Hepatocyte (in vitro differentiated cells): Measurements from ENCODE around the gene ZNF665. TPM values are rescaled to one million over a fixed set of nuclear protein-coding genes. Genes with fewer than 3 reads are reported as not detected.

Source experiments
- DNase-seq: peaks from one replicate; pipeline ENCODE4 v3.0.0-alpha.2; 2016; ENCODE audit warnings: low spot score
- H2AFZ ChIP-seq: fragments of 200-600 bp; sonication (generic); 2 replicates; pipeline ENCODE4 v1.6.0; 2016; ENCODE audit warnings: antibody characterized with exemption, mild to moderate bottlenecking
- H3K27ac ChIP-seq: fragments of 200-600 bp; sonication (generic); 2 replicates; pipeline ENCODE4 v1.5.1; 2016; ENCODE audit warnings: mild to moderate bottlenecking
- H3K27me3 ChIP-seq: fragments of 200-600 bp; sonication (generic); 2 replicates; pipeline ENCODE4 v1.6.1; 2016
- H3K36me3 ChIP-seq: fragments of 200-600 bp; sonication (generic); replicated peaks from 2 replicates; pipeline ENCODE4 v1.5.1; 2016; ENCODE audit warnings: low read depth; ENCODE audit not compliant: insufficient read depth
- H3K4me1 ChIP-seq: fragments of 200-600 bp; sonication (generic); 2 replicates; pipeline ENCODE4 v1.5.1; 2016; ENCODE audit warnings: mild to moderate bottlenecking, moderate library complexity; ENCODE audit not compliant: insufficient read depth
- H3K4me2 ChIP-seq: fragments of 200-600 bp; sonication (generic); 2 replicates; pipeline ENCODE4 v1.6.0; 2016
- H3K4me3 ChIP-seq: fragments of 200-600 bp; sonication (generic); 2 replicates; pipeline ENCODE4 v1.5.1; 2016; ENCODE audit warnings: mild to moderate bottlenecking
- H3K79me2 ChIP-seq: fragments of 200-600 bp; sonication (generic); 2 replicates; pipeline ENCODE4 v1.6.0; 2017; ENCODE audit warnings: mild to moderate bottlenecking
- H3K9me2 ChIP-seq: fragments of 200-600 bp; sonication (generic); replicated peaks from 2 replicates; pipeline ENCODE4 v1.6.0; 2017; ENCODE audit warnings: mild to moderate bottlenecking; ENCODE audit not compliant: insufficient read depth
- H3K9me3 ChIP-seq: fragments of 200-600 bp; sonication (generic); 2 replicates; pipeline ENCODE4 v1.5.1; 2016; ENCODE audit warnings: low read depth, mild to moderate bottlenecking
- H4K20me1 ChIP-seq: fragments of 200-600 bp; sonication (generic); 2 replicates; pipeline ENCODE4 v1.6.0; 2016; ENCODE audit warnings: mild to moderate bottlenecking; ENCODE audit not compliant: insufficient read depth, poor library complexity, severe bottlenecking
- CTCF ChIP-seq: fragments of 200-600 bp; sonication (generic); IDR thresholded peaks from 2 replicates; pipeline ENCODE4 v1.5.1; 2016; ENCODE audit warnings: antibody characterized with exemption, mild to moderate bottlenecking; ENCODE audit not compliant: poor library complexity
- EZH2 ChIP-seq: fragments of 200-600 bp; sonication (generic); IDR thresholded peaks from 2 replicates; pipeline ENCODE4 v1.6.1; 2016; ENCODE audit warnings: antibody characterized with exemption, mild to moderate bottlenecking, borderline replicate concordance
- EZH2phosphoT487 ChIP-seq: fragments of 200-600 bp; sonication (generic); IDR thresholded peaks from one replicate; pipeline ENCODE4 v1.6.1; 2018; ENCODE audit warnings: antibody characterized with exemption, mild to moderate bottlenecking, low read depth, moderate library complexity; ENCODE audit not compliant: unreplicated experiment, severe bottlenecking
- WGBS: methylation state at CpG from one replicate; pipeline ENCODE4 v1.1.6; 2016; ENCODE audit warnings: low lambda C conversion rate; ENCODE audit errors: missing lambda C conversion rate; 5-methylcytosine and 5-hydroxymethylcytosine counted together
- polyA plus RNA-seq: library from polyadenylated mRNA; unstranded; fragments of >200 nt; fragmentation: Nextera tagmentation; extraction: Ambion mirVana; gene quantifications from 2 replicates; pipeline ENCODE4 v1.2.1, GENCODE V29; 2016
- total RNA-seq: library from RNA; depleted of rRNA; stranded (reverse); fragments of >200 nt; gene quantifications from 2 replicates; pipeline ENCODE4 v1.2.3, GENCODE V29; 2014

Gene ZNF665
- total and polyA plus RNA-seq, 2 experiments from 2014 or later = 3.6 to 4.5 TPM

- no peak for DNase-seq
- Histone ChIP-seq H4K20me1 (no peaks in the 10 kb centered on the region), H3K9me3 (peaks cover 3% of the 10 kb centered on the region), H2AFZ (no peak overlapping the region), H3K36me3 (no peaks in the 10 kb centered on the region), H3K4me1 (peaks cover 12% of the 10 kb centered on the region), H3K79me2 (peaks cover 28% of the 10 kb centered on the region), H3K4me2 (no peak overlapping the region), H3K9me2 (no peaks in the 10 kb centered on the region), H3K27me3 (no peaks in the 10 kb centered on the region), H3K27ac (no peak overlapping the region), H3K4me3 (no peak overlapping the region)
- whole genome bisulfite sequencing = 94% methylated on average over 7 of the region's 7 CpGs
- TF ChIP-seq EZH2 (no peak), CTCF (no peak), EZH2phosphoT487 (no peak)
These were observed 69.8 kb downstream of the ZNF665 start for GRCh38 chr19:53123400-53123799.

Other genes starting within 250 kb of the ZNF665 start
- gene ZNF816, start 230.5 kb downstream of the ZNF665 start, total RNA-seq = 10.7 and 18.5 TPM in 2 replicates
- gene ZNF816, start 230.5 kb downstream of the ZNF665 start, polyA plus RNA-seq = 5.1 and 6.3 TPM in 2 replicates
- 0.36 TPM in 1 of 2 replicates, not detected in the other for gene ERVV-1, start 179.4 kb downstream of the ZNF665 start, total RNA-seq
- 0.19 and 0.62 TPM in 2 replicates for gene ERVV-1, start 179.4 kb downstream of the ZNF665 start, polyA plus RNA-seq
- 2.5 and 4.5 TPM in 2 replicates for gene ERVV-2, start 148.6 kb downstream of the ZNF665 start, total RNA-seq
- 2.5 and 4.1 TPM in 2 replicates for gene ERVV-2, start 148.6 kb downstream of the ZNF665 start, polyA plus RNA-seq
- 52.5 and 53.1 TPM in 2 replicates for gene ZNF160, start 89.9 kb downstream of the ZNF665 start, total RNA-seq
- gene ZNF160, start 89.9 kb downstream of the ZNF665 start, polyA plus RNA-seq = 23.5 and 28.0 TPM in 2 replicates
- 14.6 and 24.1 TPM in 2 replicates for gene ZNF415, start 60.4 kb downstream of the ZNF665 start, total RNA-seq
- 7.4 and 15.2 TPM in 2 replicates for gene ZNF415, start 60.4 kb downstream of the ZNF665 start, polyA plus RNA-seq
- 8.3 and 9.2 TPM in 2 replicates for gene ZNF347, start 34.3 kb downstream of the ZNF665 start, total RNA-seq
- 3.8 and 7.1 TPM in 2 replicates for gene ZNF347, start 34.3 kb downstream of the ZNF665 start, polyA plus RNA-seq
- gene ZNF677, start 61.5 kb upstream of the ZNF665 start, total RNA-seq = 37.8 and 40.6 TPM in 2 replicates
- gene ZNF677, start 61.5 kb upstream of the ZNF665 start, polyA plus RNA-seq = 18.7 and 21.2 TPM in 2 replicates
- not detected in 2 replicates for gene VN1R2, start 64.9 kb upstream of the ZNF665 start, total RNA-seq
- 0.65 TPM in 1 of 2 replicates, not detected in the other for gene VN1R2, start 64.9 kb upstream of the ZNF665 start, polyA plus RNA-seq
- not detected in 2 replicates for gene VN1R4, start 74.4 kb upstream of the ZNF665 start, total RNA-seq
- gene VN1R4, start 74.4 kb upstream of the ZNF665 start, polyA plus RNA-seq = not detected in 2 replicates
- 5.8 and 6.1 TPM in 2 replicates for gene ZNF845, start 140.4 kb upstream of the ZNF665 start, total RNA-seq
- gene ZNF845, start 140.4 kb upstream of the ZNF665 start, polyA plus RNA-seq = 1.6 and 1.7 TPM in 2 replicates
- gene ZNF525, start 172.3 kb upstream of the ZNF665 start, total RNA-seq = 12.2 and 14.2 TPM in 2 replicates
- gene ZNF525, start 172.3 kb upstream of the ZNF665 start, polyA plus RNA-seq = 3.8 and 4.5 TPM in 2 replicates
- 16.4 and 24.5 TPM in 2 replicates for gene ZNF765, start 201.8 kb upstream of the ZNF665 start, total RNA-seq
- gene ZNF765, start 201.8 kb upstream of the ZNF665 start, polyA plus RNA-seq = 9.3 and 12.7 TPM in 2 replicates
- 27.7 and 28.1 TPM in 2 replicates for gene ZNF761, start 238.6 kb upstream of the ZNF665 start, total RNA-seq
- gene ZNF761, start 238.6 kb upstream of the ZNF665 start, polyA plus RNA-seq = 11.5 and 13.5 TPM in 2 replicates